Cardiac fibroblast (primary cell): Measurements from ENCODE around the gene MRC2.
"Not testable (repeated sequence)": the region's sequence is repeated elsewhere in the genome, so short reads cannot be mapped to it uniquely, and the experiment has no call there.

Source experiments
- DNase-seq, 2 donors: peaks; one replicate each; pipeline versions ENCODE4 v3.0.0 to v3.0.0-alpha.2; 2010; ENCODE audit warnings: low read depth in 2 of 2
- H3K4me3 ChIP-seq, 2 donors: replicated peaks in 1 of 2; 1 replicate in 1 of 2; 2 replicates in 1 of 2; pipeline ENCODE4 v1.5.1; 2011; ENCODE audit warnings: low read depth in 2 of 2, low read length in 2 of 2, mild to moderate bottlenecking in 2 of 2, moderate library complexity in 1 of 2
- TF ChIP-seq, protein P1 (sequence below): IDR thresholded peaks from one replicate; pipeline ENCODE4 v1.5.1; 2011; ENCODE audit warnings: low read depth, mild to moderate bottlenecking, low read length, inconsistent platforms

Gene MRC2

DNA sequence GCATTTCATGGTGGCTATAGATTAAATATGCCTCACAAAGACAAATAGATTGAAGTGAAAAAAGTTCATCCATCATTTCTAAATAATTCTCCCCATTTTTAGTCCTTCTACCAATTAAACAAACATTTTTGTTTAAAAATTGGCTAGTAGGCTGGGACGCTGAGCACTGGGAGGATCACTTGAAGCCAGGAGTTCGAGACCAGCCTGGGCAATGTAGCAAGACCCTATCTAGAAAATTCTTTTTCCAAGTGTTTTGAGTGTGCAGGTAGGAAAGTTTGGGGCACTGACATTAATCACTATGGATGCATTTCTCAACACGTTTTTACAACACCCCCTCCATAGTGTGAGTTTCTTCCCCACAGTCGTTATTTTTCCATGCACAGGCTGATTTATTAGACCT is 56.7 kb downstream of the MRC2 start:
- no peak for DNase-seq
- TF ChIP-seq, protein P1, sequence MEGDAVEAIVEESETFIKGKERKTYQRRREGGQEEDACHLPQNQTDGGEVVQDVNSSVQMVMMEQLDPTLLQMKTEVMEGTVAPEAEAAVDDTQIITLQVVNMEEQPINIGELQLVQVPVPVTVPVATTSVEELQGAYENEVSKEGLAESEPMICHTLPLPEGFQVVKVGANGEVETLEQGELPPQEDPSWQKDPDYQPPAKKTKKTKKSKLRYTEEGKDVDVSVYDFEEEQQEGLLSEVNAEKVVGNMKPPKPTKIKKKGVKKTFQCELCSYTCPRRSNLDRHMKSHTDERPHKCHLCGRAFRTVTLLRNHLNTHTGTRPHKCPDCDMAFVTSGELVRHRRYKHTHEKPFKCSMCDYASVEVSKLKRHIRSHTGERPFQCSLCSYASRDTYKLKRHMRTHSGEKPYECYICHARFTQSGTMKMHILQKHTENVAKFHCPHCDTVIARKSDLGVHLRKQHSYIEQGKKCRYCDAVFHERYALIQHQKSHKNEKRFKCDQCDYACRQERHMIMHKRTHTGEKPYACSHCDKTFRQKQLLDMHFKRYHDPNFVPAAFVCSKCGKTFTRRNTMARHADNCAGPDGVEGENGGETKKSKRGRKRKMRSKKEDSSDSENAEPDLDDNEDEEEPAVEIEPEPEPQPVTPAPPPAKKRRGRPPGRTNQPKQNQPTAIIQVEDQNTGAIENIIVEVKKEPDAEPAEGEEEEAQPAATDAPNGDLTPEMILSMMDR: no peak
- no peak overlapping the region for H3K4me3 ChIP-seq

DNA sequence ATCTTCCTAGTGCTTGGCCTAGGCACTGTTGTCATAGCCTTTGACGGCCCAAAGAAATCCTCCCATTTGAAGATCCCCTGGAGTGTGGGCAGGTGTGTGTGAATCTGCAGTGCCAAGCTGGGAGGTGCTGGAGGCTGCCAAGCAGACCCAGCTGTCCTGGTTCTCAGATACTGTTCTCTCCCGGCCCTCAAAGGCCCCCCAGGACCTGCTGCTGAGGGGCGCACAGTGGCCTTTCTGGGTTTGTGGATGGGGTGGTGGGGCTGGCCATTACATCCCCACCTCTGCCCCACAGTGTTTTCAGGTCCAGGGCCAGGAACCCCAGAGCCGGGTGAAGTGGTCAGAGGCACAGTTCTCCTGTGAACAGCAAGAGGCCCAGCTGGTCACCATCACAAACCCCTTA is 60.5 kb downstream of the MRC2 start:
- no peak overlapping the region for H3K4me3 ChIP-seq
- TF ChIP-seq, protein P1: no peak
- no peak for DNase-seq

DNA sequence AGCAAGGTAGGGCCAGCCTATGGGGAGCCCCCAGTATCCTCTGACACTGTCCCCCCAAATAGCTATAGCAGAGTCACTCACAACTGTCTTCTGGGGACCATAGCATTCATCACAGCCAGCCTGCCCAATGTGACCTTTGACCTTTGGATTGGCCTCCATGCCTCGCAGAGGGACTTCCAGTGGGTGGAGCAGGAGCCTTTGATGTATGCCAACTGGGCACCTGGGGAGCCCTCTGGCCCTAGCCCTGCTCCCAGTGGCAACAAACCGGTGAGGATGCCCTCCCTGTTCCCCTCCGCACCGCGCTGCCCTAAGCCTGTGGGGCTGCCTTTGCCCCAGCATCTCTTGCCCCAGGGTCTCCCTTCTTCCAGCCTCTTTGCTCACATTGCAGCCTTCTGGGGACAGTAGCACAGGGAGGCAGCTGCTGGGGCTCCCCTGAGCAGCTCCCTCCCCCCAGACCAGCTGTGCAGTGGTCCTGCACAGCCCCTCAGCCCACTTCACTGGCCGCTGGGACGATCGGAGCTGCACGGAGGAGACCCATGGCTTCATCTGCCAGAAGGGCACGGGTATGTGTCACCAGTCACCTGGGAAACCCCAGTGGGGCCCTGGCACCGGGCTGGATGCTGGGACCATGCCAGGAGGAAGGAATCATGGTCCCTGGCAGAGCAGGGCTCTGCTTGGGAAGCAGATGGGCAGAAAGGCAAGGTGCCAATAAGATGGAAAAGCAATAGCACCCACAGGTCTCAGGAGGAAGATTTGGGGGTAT is 61.1 kb downstream of the MRC2 start:
- TF ChIP-seq, protein P1: no peak
- H3K4me3 ChIP-seq: no peak overlapping the region
- DNase-seq: no peak

DNA sequence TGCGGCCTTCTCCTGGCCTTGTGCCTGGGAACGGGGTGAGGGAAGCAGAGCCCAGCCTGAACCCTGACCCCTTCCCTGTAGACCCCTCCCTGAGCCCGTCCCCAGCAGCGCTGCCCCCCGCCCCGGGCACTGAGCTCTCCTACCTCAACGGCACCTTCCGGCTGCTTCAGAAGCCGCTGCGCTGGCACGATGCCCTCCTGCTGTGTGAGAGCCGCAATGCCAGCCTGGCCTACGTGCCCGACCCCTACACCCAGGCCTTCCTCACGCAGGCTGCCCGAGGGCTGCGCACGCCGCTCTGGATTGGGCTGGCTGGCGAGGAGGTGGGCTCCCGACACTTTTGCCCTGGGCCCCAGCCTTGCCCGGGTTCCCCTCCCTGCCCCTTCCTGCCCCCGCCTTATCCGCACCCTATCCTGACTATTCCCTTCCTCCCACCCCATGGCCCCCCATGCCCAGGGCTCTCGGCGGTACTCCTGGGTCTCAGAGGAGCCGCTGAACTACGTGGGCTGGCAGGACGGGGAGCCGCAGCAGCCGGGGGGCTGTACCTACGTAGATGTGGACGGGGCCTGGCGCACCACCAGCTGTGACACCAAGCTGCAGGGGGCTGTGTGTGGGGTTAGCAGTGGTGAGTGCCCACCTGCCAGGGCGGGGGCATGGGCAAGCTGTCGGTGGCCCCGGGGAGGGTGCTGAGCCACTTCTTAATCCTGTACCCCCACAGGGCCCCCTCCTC is 62.1 kb downstream of the MRC2 start:
- DNase-seq: no peak
- TF ChIP-seq, protein P1: no peak
- H3K4me3 ChIP-seq: no peak overlapping the region

DNA sequence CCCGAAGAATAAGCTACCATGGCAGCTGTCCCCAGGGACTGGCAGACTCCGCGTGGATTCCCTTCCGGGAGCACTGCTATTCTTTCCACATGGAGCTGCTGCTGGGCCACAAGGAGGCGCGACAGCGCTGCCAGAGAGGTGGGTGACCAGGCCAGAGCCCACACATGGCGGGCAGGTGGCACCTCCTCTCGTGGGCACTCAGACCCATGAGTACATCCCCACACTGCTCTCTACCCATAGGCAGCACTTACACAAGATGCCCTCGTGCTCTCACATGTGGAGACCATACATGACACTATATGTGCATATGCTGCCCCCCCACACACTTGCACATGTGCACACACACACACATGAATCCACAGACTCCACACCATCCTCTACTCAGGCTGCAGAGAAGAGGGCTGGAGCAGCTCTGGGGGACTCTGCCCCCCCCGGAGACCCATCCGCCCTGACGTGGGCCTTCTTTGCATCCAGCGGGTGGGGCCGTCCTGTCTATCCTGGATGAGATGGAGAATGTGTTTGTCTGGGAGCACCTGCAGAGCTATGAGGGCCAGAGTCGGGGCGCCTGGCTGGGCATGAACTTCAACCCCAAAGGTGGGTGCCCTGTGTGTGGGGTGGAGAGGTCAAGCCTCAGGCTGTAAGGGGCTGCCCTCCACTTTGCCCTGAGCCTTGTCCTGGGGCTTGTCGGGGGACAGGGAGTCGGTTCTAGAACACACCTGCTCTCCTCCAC is 62.9 kb downstream of the MRC2 start:
- DNase-seq: no peak
- no peak overlapping the region for H3K4me3 ChIP-seq
- TF ChIP-seq, protein P1: no peak

DNA sequence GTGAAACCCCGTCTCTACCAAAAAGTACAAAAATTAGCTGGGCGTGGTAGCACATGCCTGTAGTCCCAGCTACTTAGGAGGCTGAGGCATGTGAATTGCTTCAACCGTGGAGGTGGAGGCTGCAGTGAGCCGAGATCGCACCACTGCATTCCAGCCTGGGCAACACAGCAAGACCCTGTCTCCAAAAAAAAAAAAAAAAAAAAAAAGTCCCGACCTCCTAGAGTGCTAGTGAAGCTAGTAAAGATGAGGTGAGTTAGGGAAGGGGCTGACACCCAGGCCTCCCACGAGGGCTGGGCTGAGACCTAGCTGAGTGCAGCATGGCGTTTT is 64.1 kb downstream of the MRC2 start:
- H3K4me3 ChIP-seq, DNase-seq: not testable (repeated sequence)

DNA sequence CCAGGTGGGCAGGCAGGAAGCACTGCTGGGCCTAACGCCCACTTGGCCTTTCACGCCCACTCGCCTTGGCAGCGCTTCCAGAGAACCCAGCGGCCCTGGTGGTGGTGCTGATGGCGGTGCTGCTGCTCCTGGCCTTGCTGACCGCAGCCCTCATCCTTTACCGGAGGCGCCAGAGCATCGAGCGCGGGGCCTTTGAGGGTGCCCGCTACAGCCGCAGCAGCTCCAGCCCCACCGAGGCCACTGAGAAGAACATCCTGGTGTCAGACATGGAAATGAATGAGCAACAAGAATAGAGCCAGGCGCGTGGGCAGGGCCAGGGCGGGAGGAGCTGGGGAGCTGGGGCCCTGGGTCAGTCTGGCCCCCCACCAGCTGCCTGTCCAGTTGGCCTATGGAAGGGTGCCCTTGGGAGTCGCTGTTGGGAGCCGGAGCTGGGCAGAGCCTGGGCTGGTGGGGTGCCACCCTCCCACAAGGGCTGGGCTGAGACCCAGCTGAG is 64.7 kb downstream of the MRC2 start:
- TF ChIP-seq, protein P1: no peak
- no peak overlapping the region for H3K4me3 ChIP-seq
- DNase-seq: no peak
